Endothelial cell of umbilical vein (primary cell): ENCODE measurements around the gene STIMATE. TPM values are rescaled to one million over a fixed set of nuclear protein-coding genes. Genes with fewer than 3 reads are reported as not detected.

Source experiments
- BruUV-seq: library from RNA; stranded (reverse); fragments of 400-500 nt; replicated peaks from 2 replicates; lab custom pipeline; 2021; lab: Mats Ljungman, UMichigan
- CTCF ChIA-PET: fragments of 300-600, 350-600 bp; sonication (Branson Sonifier 250); formaldehyde crosslinking; loops from one replicate; lab custom pipeline; 2021; ENCODE audit warnings: antibody characterized with exemption, inconsistent platforms; lab: Charles Lee
- POLR2A ChIA-PET: fragments of 300-600, 350-600 bp; sonication (Branson Sonifier 250); formaldehyde crosslinking; loops from one replicate; lab custom pipeline; 2021; ENCODE audit warnings: antibody characterized with exemption, inconsistent platforms; lab: Charles Lee
- DNase-seq: peaks from one replicate; pipeline ENCODE4 v3.0.0-alpha.2; 2011; ENCODE audit warnings: low read depth, low spot score
- FAIRE-seq: peaks from 2 replicates; lab custom pipeline; 2011; peaks lifted over from hg19 to GRCh38; lab: Jason Lieb, UNC
- H2AFZ ChIP-seq: 2 replicates; pipeline ENCODE4 v1.6.0; 2012; ENCODE audit warnings: low read depth, low read length, control low read depth, inconsistent platforms
- H3K27ac ChIP-seq: 2 replicates; pipeline ENCODE4 v1.5.1; 2011; ENCODE audit warnings: low read depth, mild to moderate bottlenecking, control low read depth, low read length, moderate library complexity; ENCODE audit not compliant: insufficient read depth
- H3K27me3 ChIP-seq, 2 experiments: 2 replicates each; pipeline versions ENCODE4 v1.6.0 to v1.6.1; 2011; ENCODE audit warnings: low read length in 2 of 2, mixed read lengths in 1 of 2; ENCODE audit not compliant: control insufficient read depth in 2 of 2, insufficient read depth in 2 of 2
- H3K36me3 ChIP-seq, 2 experiments: 2 replicates in 1 of 2; 3 replicates in 1 of 2; pipeline ENCODE4 v1.5.1; 2011; ENCODE audit warnings: low read length in 2 of 2, mild to moderate bottlenecking in 1 of 2, moderate library complexity in 1 of 2; ENCODE audit not compliant: control insufficient read depth in 2 of 2, insufficient read depth in 2 of 2; ENCODE audit errors: extremely low read depth in 1 of 2
- H3K4me1 ChIP-seq: 3 replicates; pipeline ENCODE4 v1.5.1; 2011; ENCODE audit warnings: mild to moderate bottlenecking, low read length; ENCODE audit not compliant: control insufficient read depth, insufficient read depth; ENCODE audit errors: extremely low read depth
- H3K4me2 ChIP-seq: 2 replicates; pipeline ENCODE4 v1.6.1; 2011; ENCODE audit warnings: low read length, control low read depth, mixed read lengths; ENCODE audit not compliant: insufficient read depth
- H3K4me3 ChIP-seq, 3 experiments: fragments of 200-600 bp in 1 of 3; sonication (generic), shearing (Covaris generic) in 1 of 3; replicated peaks in 1 of 3; 2 replicates each; pipeline ENCODE4 v1.5.1; 2011 to 2016; ENCODE audit warnings: control low read depth in 3 of 3, low read length in 3 of 3, mild to moderate bottlenecking in 2 of 3, inconsistent platforms in 1 of 3, low read depth in 1 of 3, moderate library complexity in 1 of 3; ENCODE audit not compliant: insufficient read depth in 1 of 3
- H3K79me2 ChIP-seq: 2 replicates; pipeline ENCODE4 v1.6.0; 2012; ENCODE audit warnings: low read length, inconsistent platforms; ENCODE audit not compliant: control insufficient read depth, insufficient read depth
- H3K9ac ChIP-seq: replicated peaks from 2 replicates; pipeline ENCODE3; 2011; ENCODE audit warnings: low read length, control low read depth; ENCODE audit not compliant: insufficient read depth; ENCODE audit errors: extremely low read depth
- H3K9me1 ChIP-seq: replicated peaks from 3 replicates; pipeline ENCODE4 v1.6.0; 2011; ENCODE audit warnings: mild to moderate bottlenecking, low read length; ENCODE audit not compliant: control insufficient read depth, insufficient read depth; ENCODE audit errors: extremely low read depth
- H3K9me3 ChIP-seq: replicated peaks from 2 replicates; pipeline ENCODE4 v1.5.1; 2012; ENCODE audit warnings: low read length, inconsistent platforms; ENCODE audit not compliant: control insufficient read depth, insufficient read depth
- H4K20me1 ChIP-seq: replicated peaks from 2 replicates; pipeline ENCODE3; 2011; ENCODE audit warnings: mild to moderate bottlenecking, low read length; ENCODE audit not compliant: control insufficient read depth, insufficient read depth; ENCODE audit errors: extremely low read depth
- EZH2 ChIP-seq: IDR thresholded peaks from 2 replicates; pipeline ENCODE4 v1.6.1; 2012; ENCODE audit warnings: borderline replicate concordance, low read depth, mild to moderate bottlenecking, moderate library complexity, low read length, inconsistent platforms; ENCODE audit not compliant: severe bottlenecking
- FOS ChIP-seq: IDR thresholded peaks from 2 replicates; pipeline ENCODE4 v1.6.1; 2011; ENCODE audit warnings: mild to moderate bottlenecking, low read length, moderate library complexity, borderline replicate concordance; ENCODE audit not compliant: insufficient read depth
- GATA2 ChIP-seq: IDR thresholded peaks from 2 replicates; pipeline ENCODE4 v1.7.0; 2011; ENCODE audit warnings: low read depth, mild to moderate bottlenecking, moderate library complexity, mixed read lengths, low read length; ENCODE audit not compliant: insufficient read length, insufficient read depth
- JUN ChIP-seq: IDR thresholded peaks from 2 replicates; pipeline ENCODE4 v1.6.1; 2011; ENCODE audit warnings: borderline replicate concordance, low read depth; ENCODE audit not compliant: insufficient read length, insufficient read depth
- MYC ChIP-seq: IDR thresholded peaks from one replicate; pipeline ENCODE4 v1.6.1; 2011; ENCODE audit warnings: mild to moderate bottlenecking, low read depth, low read length
- POLR2A ChIP-seq: IDR thresholded peaks from 2 replicates; pipeline ENCODE4 v1.6.1; 2012; ENCODE audit warnings: low read depth, mild to moderate bottlenecking, control low read depth, low read length
- POLR2AphosphoS5 ChIP-seq: IDR thresholded peaks from 2 replicates; pipeline ENCODE4 v1.6.1; 2012; ENCODE audit warnings: low read depth, mild to moderate bottlenecking, control low read depth, low read length, moderate library complexity; ENCODE audit not compliant: insufficient read depth
- dilution Hi-C: fragments of 300-500 bp; cut with MboI; formaldehyde crosslinking; loops from one replicate; pipeline ENCODE4 v1.15.0; 2019; ENCODE audit warnings: low sequenced_read_pairs; ENCODE audit not compliant: extremely low pct_ligation_motif_present
- intact Hi-C: fragments of 100-400 bp; cut with micrococcal nuclease; formaldehyde crosslinking; loops from one replicate; pipeline ENCODE4 v1.10.0; 2022
- polyA plus RNA-seq, 4 experiments: library from polyadenylated mRNA; depleted of rRNA in 3 of 4; stranded (reverse) in 3 of 4; unstranded in 1 of 4; fragments of >200 nt; gene quantifications; 2 replicates each; pipeline versions ENCODE4 v1.2.1 to v1.2.3, GENCODE V29; 2011 to 2012; ENCODE audit warnings: missing spikeins in 1 of 4
- total RNA-seq: library from RNA; stranded (reverse); gene quantifications from 2 replicates; pipeline ENCODE4 v1.2.3, GENCODE V29; 2021
- TF ChIP-seq, protein P1 (sequence below), 2 donors: IDR thresholded peaks; 1 replicate in 1 of 2; 2 replicates in 1 of 2; pipeline ENCODE4 v1.5.1; 2011; ENCODE audit warnings: low read length in 2 of 2, mild to moderate bottlenecking in 2 of 2, moderate library complexity in 2 of 2, control low read depth in 1 of 2, inconsistent platforms in 1 of 2, low read depth in 1 of 2; ENCODE audit not compliant: insufficient read depth in 1 of 2; ENCODE audit errors: extremely low read depth in 1 of 2
- TF ChIP-seq, protein P2 (sequence below): IDR thresholded peaks from 2 replicates; pipeline ENCODE4 v1.6.1; 2011; ENCODE audit not compliant: insufficient read depth, insufficient read length

Gene STIMATE
- total and polyA plus RNA-seq, 2 donors (not counting 3 experiments of a cell fraction or from before 2014, with no cell fraction given), result 18.2 to 24.0 TPM

DNA sequence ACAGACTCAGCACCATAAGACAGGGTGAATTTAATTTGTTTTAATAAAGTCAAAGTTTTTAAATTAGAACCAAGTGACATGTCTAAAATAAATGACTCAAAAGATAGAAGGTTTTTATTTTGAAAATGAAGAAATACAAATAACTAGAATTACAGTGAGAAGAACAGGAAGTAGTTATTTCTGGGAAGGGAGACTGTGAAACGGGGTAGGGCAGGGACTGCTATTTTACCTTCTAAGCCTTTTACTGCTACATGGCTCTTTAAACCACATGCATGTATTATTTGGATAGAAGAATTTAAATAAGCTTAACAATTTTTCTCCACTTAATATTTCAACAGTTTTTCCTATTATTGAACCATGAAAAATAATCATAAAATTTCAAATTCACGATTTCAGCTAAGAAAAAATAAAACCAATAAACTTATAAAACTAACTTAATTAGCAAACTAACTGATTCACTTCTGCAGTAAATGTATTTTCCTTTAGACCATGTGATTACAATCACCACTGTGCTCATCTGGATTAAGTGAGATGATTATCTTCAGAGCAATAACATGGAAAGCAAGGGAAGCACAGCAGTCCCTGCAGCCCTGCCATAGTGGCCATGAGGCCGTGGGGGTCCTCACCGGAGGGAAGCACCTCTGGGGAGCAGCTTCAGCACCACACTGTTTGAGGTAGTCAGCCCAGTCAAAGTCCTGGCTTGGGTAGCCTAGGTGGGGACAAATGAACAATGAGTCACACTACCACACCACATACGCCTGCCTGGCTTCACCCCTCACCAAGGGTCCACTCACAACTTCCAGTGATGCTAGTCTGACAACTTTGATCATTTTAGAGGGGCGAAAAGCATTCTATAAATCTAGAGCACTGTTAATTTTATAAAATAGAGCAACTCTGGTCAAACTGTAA lies 28.3 kb upstream of the STIMATE start:
- Histone ChIP-seq H4K20me1 (no peaks in the 10 kb centered on the region), H2AFZ (no peak overlapping the region), H3K79me2 (no peaks in the 10 kb centered on the region), H3K27me3 (no peaks in the 10 kb centered on the region), H3K4me3 (no peak overlapping the region), H3K36me3 (peaks cover 0 to 3% of the 10 kb centered on the region in 2 experiments), H3K27ac (no peak overlapping the region), H3K4me2 (no peak overlapping the region), H3K9me3 (no peaks in the 10 kb centered on the region), H3K9ac (no peak overlapping the region), H3K9me1 (no peaks in the 10 kb centered on the region), H3K4me1 (peaks cover 11% of the 10 kb centered on the region)
- no peak for TF ChIP-seq JUN
- no peak for DNase-seq
- dilution Hi-C loops (no loop called here), intact Hi-C loops (no loop called here)
- no peak for FAIRE-seq
- BruUV-seq, result no TSS peak
- ChIA-PET POLR2A (no interaction called here), CTCF (interaction anchor here (1.5 kb wide), 1 partner anchor 18 kb away, joined by 3 read pairs; no protein-coding TSS in a partner anchor)

DNA sequence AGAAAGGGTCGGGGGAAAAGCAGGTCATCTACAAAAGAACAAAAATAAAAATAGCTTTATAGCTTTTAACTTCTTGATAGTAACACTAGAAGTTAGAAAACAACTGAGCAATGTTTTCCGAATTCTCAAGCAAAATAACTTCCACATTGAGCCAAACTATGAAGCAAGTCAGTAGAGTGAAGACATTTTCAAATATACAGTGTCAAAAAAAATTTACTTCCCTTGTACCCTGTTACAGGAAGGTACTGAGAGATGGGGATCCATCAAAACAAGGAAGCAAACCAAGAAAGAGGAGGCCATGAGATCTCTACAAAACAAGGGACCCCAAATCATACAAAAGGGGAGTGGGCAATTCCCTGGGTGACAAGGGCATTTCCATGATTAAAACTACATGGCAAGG lies 26.6 kb upstream of the STIMATE start:
- dilution Hi-C loops (no loop called here), intact Hi-C loops (no loop called here)
- Histone ChIP-seq H3K4me2 (no peak overlapping the region), H3K4me1 (peaks cover 11% of the 10 kb centered on the region), H3K36me3 (peaks cover 0 to 3% of the 10 kb centered on the region in 2 experiments), H4K20me1 (no peaks in the 10 kb centered on the region), H3K27ac (no peak overlapping the region), H3K79me2 (no peaks in the 10 kb centered on the region), H3K9me1 (no peaks in the 10 kb centered on the region), H3K27me3 (no peaks in the 10 kb centered on the region), H2AFZ (no peak overlapping the region), H3K9ac (no peak overlapping the region), H3K4me3 (no peak overlapping the region), H3K9me3 (no peaks in the 10 kb centered on the region)
- ChIA-PET POLR2A (no interaction called here), CTCF (interaction anchor here (4.4 kb wide), 1 partner anchor 11 kb away, joined by 21 read pairs; no protein-coding TSS in a partner anchor)
- TF ChIP-seq EZH2 (no peak), MYC (no peak), FOS (no peak), POLR2A (no peak), JUN (no peak), POLR2AphosphoS5 (no peak), GATA2 (no peak)
- TF ChIP-seq, protein P1, sequence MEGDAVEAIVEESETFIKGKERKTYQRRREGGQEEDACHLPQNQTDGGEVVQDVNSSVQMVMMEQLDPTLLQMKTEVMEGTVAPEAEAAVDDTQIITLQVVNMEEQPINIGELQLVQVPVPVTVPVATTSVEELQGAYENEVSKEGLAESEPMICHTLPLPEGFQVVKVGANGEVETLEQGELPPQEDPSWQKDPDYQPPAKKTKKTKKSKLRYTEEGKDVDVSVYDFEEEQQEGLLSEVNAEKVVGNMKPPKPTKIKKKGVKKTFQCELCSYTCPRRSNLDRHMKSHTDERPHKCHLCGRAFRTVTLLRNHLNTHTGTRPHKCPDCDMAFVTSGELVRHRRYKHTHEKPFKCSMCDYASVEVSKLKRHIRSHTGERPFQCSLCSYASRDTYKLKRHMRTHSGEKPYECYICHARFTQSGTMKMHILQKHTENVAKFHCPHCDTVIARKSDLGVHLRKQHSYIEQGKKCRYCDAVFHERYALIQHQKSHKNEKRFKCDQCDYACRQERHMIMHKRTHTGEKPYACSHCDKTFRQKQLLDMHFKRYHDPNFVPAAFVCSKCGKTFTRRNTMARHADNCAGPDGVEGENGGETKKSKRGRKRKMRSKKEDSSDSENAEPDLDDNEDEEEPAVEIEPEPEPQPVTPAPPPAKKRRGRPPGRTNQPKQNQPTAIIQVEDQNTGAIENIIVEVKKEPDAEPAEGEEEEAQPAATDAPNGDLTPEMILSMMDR (IDR thresholded peaks at IDR 0.05; ENCODE audit: extremely low read depth in 1 of 2, insufficient read depth in 1 of 2, low read depth in 1 of 2, low read length in 2 of 2), result no peak
- TF ChIP-seq, protein P2, sequence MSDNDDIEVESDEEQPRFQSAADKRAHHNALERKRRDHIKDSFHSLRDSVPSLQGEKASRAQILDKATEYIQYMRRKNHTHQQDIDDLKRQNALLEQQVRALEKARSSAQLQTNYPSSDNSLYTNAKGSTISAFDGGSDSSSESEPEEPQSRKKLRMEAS, result no peak
- DNase-seq (no peak), FAIRE-seq (no peak)
- no TSS peak for BruUV-seq
